Activated CD4-positive, CD25-positive, alpha-beta regulatory T cell (primary cell): ENCODE data around the gene CAMTA1.
"Not testable (repeated sequence)": the region's sequence is repeated elsewhere in the genome, so short reads cannot be mapped to it uniquely, and the experiment has no call there.

Experiments
- DNase-seq, 4 experiments: peaks; one replicate each; lab custom pipeline; 2025; lab: John Stamatoyannopoulos, UW

CAMTA1 gene

GRCh38 chr1:7590426-7590790, 805.2 kb downstream of the CAMTA1 start:
- no peak for DNase-seq

- no peak for DNase-seq
Observed at GRCh38 chr1:7591565-7591964, 806.3 kb downstream of the CAMTA1 start.

DNA sequence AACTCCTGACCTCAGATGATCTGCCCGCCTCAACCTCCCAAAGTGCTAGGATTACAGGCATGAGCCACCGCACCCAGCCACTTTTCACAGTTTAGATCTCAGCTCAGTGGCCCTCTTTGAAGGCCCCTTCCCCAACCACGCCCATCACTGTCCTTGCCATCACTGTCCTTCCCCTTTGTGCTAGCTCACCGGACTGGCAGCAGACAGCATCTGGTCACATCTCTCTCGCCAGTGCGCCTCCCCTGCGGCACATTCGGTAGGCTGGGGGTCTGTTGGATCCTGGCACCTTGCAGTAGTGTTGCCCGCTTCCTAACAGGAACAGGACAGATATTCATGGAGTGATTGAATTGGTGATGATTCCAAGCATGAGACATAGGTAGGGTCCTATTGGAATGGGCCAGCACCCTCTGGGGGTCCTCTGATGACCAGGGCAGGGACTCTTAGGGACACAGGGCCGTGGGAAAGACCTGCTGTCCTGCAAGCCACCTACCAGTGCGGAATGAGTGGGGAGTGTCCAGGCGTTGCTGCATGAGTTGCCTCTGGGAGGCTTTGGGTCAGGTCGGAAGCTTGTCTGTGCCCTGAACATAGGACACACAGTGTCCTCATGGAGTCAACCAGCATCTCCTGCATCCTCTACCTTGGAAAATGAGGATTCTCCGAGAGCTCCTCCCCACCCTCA, 807.0 kb downstream of the CAMTA1 start:
- DNase-seq: no peak

DNA sequence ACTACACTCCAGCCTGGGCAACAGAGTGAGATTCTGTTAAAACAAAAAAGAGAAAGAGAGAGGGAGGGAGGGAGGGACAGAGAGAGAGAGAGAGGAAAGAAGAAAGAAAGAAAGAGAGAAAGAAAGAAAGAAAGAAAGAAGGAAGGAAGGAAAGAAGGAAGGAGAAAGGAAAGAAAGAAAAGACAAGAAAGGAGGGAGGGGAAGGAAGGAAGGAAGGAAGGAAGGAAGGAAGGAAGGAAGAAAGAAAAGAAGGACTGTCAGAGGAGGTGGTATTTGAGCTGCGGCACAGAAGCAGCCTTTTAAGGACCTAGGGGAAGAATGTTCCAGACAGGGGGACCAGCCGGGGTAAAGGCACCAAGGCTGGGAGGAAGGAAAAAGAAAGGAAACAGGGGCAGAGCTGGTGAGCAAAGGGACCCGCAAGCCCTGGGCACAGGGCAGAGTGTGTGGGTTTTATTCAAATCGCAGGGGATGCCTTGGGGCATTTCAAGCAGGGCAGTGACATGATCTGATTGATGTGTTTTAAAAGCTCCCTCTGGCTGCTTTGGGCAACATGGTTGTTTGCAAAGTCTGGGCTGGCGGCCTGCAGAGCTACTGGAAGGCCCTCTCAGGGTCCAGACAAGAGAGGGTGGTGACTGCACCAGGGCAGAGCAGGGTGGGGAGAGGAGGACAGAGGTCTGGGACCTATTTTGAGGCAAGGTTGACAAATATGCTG, 808.9 kb downstream of the CAMTA1 start:
- DNase-seq: no peak

- DNase-seq: no peak
Observed at GRCh38 chr1:7594714-7595295, 809.6 kb downstream of the CAMTA1 start.

GRCh38 chr1:7595336-7595735, 810.1 kb downstream of the CAMTA1 start:
- DNase-seq: no peak

- DNase-seq: no peak
Observed at GRCh38 chr1:7596126-7596965, 811.1 kb downstream of the CAMTA1 start.

GRCh38 chr1:7598058-7598457, 812.8 kb downstream of the CAMTA1 start:
- DNase-seq: not testable (repeated sequence)

- not testable (repeated sequence) for DNase-seq
Observed at GRCh38 chr1:7604906-7605305, 819.7 kb downstream of the CAMTA1 start.

GRCh38 chr1:7606096-7606495, 820.8 kb downstream of the CAMTA1 start:
- DNase-seq: no peak

GRCh38 chr1:7607097-7607496, 821.8 kb downstream of the CAMTA1 start:
- no peak for DNase-seq

GRCh38 chr1:7608628-7609305, 823.5 kb downstream of the CAMTA1 start:
- DNase-seq: no peak

GRCh38 chr1:7609311-7609994, 824.2 kb downstream of the CAMTA1 start:
- no peak for DNase-seq

DNA sequence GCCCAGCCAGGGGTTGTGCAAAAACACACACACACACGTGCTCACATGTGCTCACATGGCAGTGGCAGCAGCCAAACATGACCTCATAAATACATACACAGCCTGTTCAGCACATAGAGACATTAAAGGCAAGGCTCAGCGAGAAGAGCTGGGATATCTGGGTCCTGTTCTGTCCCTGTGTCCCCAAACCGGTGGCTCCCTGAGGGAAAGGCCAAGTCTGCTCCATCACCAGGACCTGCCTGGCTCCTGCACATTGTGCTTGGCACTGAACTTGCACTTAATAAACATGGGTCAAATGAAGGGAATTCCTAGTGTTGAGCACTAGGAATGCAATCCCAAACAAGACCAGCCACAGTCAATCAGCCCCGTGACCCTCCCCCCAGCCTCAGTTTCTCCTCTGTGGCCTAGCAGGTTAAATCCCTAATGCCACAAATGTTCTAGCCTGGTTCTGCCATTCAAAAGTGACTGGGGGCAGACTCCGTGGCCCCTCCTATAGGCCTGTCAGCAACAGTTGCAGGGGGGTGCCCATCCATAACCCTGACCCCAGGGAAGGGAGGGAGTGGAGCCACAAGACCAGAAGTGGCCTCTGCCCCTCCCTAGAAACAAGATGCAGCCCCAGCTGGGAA, 825.0 kb downstream of the CAMTA1 start:
- DNase-seq: no peak

DNA sequence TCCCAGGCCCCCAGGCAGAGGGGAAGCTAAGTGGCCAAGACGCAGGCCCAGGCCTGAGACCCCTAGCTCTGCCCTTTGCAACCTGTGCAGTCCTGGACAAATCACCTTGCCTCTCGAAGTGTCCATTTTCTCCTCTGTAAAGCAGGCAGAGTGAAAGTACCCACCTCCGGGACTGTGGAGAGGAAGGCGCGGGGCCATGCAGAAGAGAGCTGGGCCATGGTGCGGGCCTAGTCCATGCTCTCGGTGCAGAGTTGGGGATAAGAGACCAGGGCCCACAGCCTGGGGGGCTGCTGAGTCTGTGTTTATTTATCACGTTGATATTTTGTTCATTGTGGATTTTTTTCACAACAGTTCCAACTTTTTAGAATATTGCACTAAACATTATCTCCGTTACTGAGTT, 825.7 kb downstream of the CAMTA1 start:
- no peak for DNase-seq

GRCh38 chr1:7611421-7612010, 826.3 kb downstream of the CAMTA1 start:
- no peak for DNase-seq

DNA sequence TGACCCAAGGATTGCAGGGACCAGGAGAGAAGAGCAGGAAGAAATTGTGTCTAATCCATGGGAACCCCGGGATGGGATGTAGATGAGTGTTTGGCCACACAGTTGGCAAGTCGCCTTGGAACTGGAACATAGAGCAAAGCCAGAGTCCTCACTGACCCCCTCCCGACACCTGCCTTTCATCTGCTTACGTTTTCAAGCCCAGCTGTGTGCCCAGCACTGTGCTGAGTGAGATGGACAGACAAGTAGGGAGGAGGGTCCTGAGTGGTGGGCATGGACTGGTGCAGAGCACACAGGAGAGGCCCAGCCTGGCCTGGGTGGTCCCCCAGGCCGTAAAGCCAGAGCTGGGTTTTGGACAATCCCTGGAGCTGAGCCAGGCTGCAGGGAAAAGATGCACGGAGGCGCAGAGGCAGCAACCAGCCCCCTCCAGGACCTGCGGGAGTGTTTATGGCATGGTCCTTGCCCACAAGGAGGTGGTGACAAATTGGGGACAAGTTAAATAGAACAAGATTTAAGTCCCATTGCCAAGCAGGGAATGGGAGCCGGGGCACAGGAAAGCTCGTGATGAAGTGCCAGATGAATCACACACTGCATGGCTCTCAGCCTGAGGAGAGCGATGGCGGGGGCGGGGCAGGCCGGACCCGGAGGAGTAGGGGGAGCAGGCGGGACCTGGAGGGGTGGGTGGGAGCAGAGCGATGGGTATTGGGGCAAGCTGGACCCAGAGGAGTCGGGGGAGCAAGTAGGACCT, 828.0 kb downstream of the CAMTA1 start:
- DNase-seq: no peak

- DNase-seq: no peak
Observed at GRCh38 chr1:7613851-7614205, 828.6 kb downstream of the CAMTA1 start.

DNA sequence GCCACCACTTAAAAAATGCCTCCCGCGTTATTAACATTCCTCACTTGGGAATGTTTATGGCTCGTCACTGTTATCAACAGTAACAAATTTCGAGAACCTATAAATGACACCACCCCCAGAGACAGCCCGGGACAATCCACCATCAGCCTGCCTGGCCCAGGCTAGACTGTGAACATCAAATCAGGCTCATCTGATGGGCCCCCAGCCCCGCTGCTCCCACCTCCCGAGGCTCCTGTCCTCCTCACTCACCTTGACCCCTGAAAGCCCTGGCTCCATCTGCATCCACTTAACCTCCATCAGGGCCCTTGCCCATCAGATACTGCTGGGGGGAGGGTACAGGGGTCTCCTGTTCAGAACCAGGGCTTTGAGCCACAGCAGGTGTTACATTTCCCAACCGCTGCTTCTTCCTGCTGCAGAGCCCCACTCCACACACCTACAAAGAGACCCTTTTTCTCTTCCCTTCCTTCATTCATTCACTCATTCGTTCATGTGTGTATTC, 829.4 kb downstream of the CAMTA1 start:
- no peak for DNase-seq

DNA sequence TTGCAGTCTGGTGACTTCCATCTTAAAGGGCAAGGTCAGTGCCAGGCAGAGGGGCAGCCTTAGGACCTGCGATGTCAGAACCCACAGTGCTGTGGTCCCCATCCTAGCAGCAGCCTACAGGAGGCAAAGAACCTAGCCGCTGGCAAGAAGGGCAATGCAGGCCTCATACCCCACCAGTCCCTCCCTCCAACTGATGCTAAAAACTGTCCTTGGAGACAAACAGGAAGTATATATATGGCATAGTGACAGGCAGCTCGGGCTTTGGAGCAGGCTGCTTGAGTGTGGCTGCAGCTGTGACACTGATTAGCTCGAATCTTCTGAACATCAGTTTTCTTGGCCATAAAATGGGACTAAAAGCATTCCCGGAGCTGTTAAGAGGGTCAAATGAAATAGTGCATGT, 829.9 kb downstream of the CAMTA1 start:
- DNase-seq: no peak
